Uterus (tissue), 2 donors: Measurements from ENCODE around the gene CCSER1.

Source experiments
- CTCF ChIP-seq, 4 experiments: fragments of 200-600 bp in 2 of 4; fragments of 450-650 bp in 2 of 4; sonication (generic) in 2 of 4; IDR thresholded peaks; one replicate each; pipeline ENCODE4 v1.5.1; 2016 to 2019; ENCODE audit warnings: antibody characterized with exemption in 4 of 4, mild to moderate bottlenecking in 2 of 4, moderate library complexity in 1 of 4
- POLR2A ChIP-seq, 2 donors: fragments of 450-650 bp; IDR thresholded peaks; one replicate each; pipeline ENCODE4 v1.6.1; 2016; ENCODE audit warnings: antibody characterized with exemption in 2 of 2, mild to moderate bottlenecking in 1 of 2, moderate library complexity in 1 of 2

- TF ChIP-seq CTCF (IDR thresholded peaks at IDR 0.05) (no peak), POLR2A (IDR thresholded peaks at IDR 0.05) (no peak)
Observed at GRCh38 chr4:90660672-90661071, 533.5 kb downstream of the CCSER1 start.
